ENCODE measurements around the gene CSH1.
"Not testable (repeated sequence)": the region's sequence is repeated elsewhere in the genome, so short reads cannot be mapped to it uniquely, and the experiment has no call there.

The CSH1 gene

DNA sequence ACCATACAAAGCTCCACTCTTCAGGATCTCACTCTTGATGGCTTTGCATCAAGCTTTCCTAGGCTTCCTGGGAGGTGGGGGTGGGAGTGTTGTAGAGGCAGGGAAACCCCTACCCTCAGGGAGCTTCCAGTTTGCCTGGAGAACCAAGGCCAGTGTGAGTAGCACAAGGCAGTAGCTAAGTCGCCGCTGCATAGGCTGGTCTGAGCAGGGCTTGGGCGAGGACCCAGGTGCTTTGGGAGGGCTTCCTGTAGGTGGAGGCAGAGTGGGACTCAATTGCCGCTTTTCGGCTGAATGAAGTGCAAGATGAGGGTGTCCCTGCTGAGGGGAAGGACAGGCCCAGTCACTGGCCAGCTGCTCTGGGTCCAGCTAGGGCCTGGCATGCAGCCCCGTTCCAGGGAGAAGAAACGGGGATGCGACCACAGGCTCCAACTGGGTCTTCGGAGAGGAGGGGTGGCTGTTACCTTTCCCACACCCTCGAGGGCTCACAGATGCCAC is 31.8 kb upstream of the CSH1 start:
- no peak for DNase-seq

GRCh38 chr17:63927464-63928171 is 31.2 kb upstream of the CSH1 start:
- DNase-seq, result no peak

GRCh38 chr17:63926164-63926563 is 29.8 kb upstream of the CSH1 start:
- no peak for DNase-seq

DNA sequence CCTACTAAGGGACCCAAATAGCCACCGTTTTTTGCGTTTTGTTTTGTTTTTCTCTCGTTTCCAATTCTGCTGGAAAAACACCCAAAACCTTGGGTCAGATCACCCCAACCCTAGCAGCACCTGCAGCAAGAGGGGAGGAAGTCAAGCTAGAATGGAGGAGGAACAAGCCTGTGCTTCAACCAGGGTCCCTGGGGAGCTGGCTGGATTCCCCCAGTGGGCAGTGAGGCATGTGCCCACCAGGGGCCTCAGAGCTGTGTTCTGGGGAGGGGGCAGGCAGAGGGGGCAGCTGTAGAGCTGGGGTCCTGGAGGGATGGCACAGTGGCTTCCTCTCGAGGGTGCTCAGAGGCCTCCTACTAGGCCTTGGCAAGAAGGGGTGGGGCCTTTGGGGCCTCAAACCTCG is 29.2 kb upstream of the CSH1 start:
- no peak for DNase-seq

DNA sequence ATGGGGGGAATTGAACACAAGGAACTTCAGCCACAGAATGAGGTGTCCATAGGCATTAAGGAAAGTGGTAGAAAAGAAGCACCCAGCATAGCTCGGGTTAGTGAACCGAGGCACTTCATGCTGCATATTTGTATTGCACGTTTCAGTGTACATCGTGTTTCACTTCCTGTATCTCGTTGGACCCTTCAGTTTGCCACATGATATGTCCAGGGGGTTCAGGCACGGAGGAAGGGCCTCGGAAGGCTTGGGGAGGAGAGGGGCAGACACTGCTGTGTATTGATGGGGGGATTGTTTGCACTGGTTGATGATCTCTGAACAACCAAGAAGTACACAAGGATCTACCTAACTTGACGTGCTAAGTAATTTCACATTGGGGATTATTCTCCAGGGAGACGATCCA is 26.0 kb upstream of the CSH1 start:
- DNase-seq, result not testable (repeated sequence)

GRCh38 chr17:63920779-63921178 is 24.4 kb upstream of the CSH1 start:
- not testable (repeated sequence) for DNase-seq

- not testable (repeated sequence) for DNase-seq
Observed at GRCh38 chr17:63920050-63920449, 23.7 kb upstream of the CSH1 start.

- DNase-seq, result no peak
Observed at GRCh38 chr17:63919311-63919723, 22.9 kb upstream of the CSH1 start.

GRCh38 chr17:63918789-63919305 is 22.5 kb upstream of the CSH1 start, which contains the start of gene GH1:
Gene GH1, minus strand, starts transcription at chr17:63918839. Its CDS starts 63 bp downstream, at chr17:63918776.
- DNase-seq, result not testable (repeated sequence)

DNA sequence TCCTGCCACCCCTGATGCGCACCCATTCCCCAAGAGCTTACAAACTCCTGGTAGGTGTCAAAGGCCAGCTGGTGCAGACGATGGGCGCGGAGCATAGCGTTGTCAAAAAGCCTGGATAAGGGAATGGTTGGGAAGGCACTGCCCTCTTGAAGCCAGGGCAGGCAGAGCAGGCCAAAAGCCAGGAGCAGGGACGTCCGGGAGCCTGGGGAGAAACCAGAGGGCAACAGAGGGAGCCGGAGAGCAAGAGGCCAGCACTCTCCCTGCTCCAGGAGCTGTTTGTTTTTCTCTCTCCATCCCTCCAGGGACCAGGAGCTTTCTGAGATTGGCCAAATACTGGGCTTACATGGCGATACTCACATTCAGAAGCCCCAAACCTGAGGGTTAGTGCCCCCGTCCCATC is 21.9 kb upstream of the CSH1 start:
- no peak for DNase-seq

DNA sequence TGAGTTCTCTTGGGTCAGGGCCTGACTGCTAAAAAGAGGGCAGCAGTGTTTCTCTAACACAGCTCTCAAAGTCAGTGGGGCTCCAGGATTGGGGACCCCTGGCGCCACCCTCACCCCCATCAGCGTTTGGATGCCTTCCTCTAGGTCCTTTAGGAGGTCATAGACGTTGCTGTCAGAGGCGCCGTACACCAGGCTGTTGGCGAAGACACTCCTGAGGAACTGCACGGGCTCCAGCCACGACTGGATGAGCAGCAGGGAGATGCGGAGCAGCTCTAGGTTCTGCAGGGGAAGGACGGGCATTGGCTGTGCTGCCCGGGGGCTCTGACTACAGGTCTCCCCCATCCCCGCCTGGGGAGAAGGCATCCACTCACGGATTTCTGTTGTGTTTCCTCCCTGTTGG is 21.3 kb upstream of the CSH1 start:
- no peak for DNase-seq

GRCh38 chr17:63917206-63917605 is 20.8 kb upstream of the CSH1 start:
- not testable (repeated sequence) for DNase-seq

- no peak for DNase-seq
Observed at GRCh38 chr17:63916566-63917185, 20.3 kb upstream of the CSH1 start.

- DNase-seq, result not testable (repeated sequence)
Observed at GRCh38 chr17:63915753-63916152, 19.4 kb upstream of the CSH1 start.

DNA sequence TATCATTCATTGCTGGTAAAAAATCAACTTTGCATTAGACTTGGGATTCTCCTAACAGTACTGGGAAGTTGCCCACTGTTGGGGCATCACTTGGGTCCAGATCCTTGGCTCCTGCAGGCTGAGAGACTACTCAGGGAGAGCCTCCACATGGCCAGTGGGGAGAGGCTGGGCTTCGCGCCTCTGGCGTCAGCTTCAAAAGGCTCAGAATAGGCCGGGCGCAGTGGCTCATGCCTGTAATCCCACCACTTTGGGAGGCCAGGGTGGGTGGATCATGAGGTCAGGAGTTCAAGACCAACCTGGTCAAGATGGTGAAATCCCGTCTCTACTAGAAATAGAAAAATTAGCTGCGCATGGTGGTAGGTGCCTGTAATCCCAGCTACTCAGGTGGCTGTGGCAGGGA is 18.1 kb upstream of the CSH1 start:
- DNase-seq, result no peak

- no peak for DNase-seq
Observed at GRCh38 chr17:63911657-63912100, 15.3 kb upstream of the CSH1 start.

- no peak for DNase-seq
Observed at GRCh38 chr17:63911041-63911635, 14.8 kb upstream of the CSH1 start, which contains the start of gene CSHL1. Gene CSHL1, minus strand, starts transcription at chr17:63911258. Its CDS starts 62 bp downstream, at chr17:63911196.

- no peak for DNase-seq
Observed at GRCh38 chr17:63910096-63910495, 13.7 kb upstream of the CSH1 start.

DNA sequence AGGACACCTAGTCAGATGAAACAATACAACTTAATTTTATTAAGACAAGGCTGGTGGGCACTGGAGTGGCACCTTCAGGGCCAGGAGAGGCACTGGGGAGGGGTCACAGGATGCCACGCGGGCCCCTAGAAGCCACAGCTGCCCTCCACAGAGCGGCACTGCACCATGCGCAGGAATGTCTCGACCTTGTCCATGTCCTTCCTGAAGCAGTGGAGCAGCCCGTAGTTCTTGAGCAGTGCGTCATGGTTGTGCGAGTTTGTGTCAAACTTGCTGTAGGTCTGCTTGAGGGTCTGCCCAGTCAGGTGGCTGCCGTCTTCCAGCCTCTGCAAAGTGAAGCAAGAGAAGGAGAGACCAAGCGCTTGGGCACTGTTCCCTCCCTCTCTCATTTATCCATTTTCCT is 13.2 kb upstream of the CSH1 start:
- not testable (repeated sequence) for DNase-seq

GRCh38 chr17:63907161-63907778 is 10.9 kb upstream of the CSH1 start:
- not testable (repeated sequence) for DNase-seq

DNA sequence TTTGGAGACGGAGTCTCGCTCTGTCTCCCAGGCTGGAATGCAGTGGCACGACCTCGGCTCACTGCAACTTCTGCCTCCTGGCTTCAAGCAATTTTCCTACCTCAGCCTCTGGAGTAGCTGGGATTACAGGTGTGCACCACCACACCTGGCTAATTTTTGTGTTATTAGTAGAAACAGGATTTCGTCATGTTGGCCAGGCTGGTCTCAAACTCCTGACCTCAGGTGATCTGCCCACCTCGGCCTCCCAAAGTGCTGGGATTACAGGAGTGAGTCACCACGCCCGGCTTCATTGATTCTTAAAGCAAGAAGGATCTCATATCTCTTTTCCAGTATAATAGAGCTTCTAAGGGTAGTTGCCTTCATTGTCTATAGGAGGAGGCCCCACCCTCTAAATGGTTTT is 8.4 kb upstream of the CSH1 start:
- not testable (repeated sequence) for DNase-seq

- DNase-seq, result not testable (repeated sequence)
Observed at GRCh38 chr17:63903787-63904201, 7.4 kb upstream of the CSH1 start.

DNA sequence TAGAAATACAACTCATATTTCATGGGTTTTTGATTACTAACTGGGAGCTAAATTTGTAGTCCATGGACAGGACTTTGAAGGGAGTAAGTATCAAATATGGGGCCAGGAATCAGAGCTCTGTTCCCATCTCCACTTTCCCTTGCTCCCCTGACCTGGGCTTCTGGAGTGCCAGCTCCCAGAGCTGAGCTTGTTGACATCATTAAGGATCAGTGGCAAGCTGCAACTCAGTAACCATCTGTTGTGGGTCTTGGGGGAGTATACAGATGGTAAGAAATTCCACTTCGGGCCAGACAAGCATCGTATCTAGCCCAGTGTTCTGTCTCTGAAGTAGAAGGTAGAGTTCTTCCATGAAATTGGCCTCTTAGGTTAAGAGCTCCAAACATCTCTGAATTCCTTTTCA is 5.6 kb upstream of the CSH1 start:
- not testable (repeated sequence) for DNase-seq

Data from KG1 (cell line).